Spleen (tissue), 11 donors: ENCODE measurements around the gene ACTN4. TPM values are rescaled to one million over a fixed set of nuclear protein-coding genes. Genes with fewer than 3 reads are reported as not detected.

ENCODE experiments used
- DNase-seq: peaks from one replicate; pipeline ENCODE4 v3.0.0-alpha.2; 2020
- H3K27ac ChIP-seq, 8 donors: fragments of 200-600 bp; sonication (generic) in 7 of 8; 1 replicate in 4 of 8; 2 replicates in 4 of 8; pipeline versions ENCODE4 v1.5.0 to v1.8.0; 2016 to 2021; ENCODE audit warnings: inconsistent platforms in 4 of 8, mild to moderate bottlenecking in 4 of 8, moderate library complexity in 1 of 8
- H3K27me3 ChIP-seq, 7 donors: fragments of 200-600 bp; sonication (generic) in 6 of 7; replicated peaks in 1 of 7; 1 replicate in 4 of 7; 2 replicates in 3 of 7; pipeline versions ENCODE4 v1.5.0 to v1.8.0; 2016 to 2021; ENCODE audit warnings: inconsistent platforms in 3 of 7, mild to moderate bottlenecking in 1 of 7
- H3K36me3 ChIP-seq, 6 donors: fragments of 200-600 bp; sonication (generic) in 5 of 6; 1 replicate in 4 of 6; 2 replicates in 2 of 6; pipeline versions ENCODE4 v1.5.0 to v1.8.0; 2016 to 2021; ENCODE audit warnings: inconsistent platforms in 2 of 6
- H3K4me1 ChIP-seq, 6 donors: fragments of 200-600 bp; sonication (generic) in 5 of 6; 1 replicate in 3 of 6; 2 replicates in 3 of 6; pipeline versions ENCODE4 v1.5.0 to v1.8.0; 2016 to 2021; ENCODE audit warnings: inconsistent platforms in 3 of 6
- H3K4me3 ChIP-seq, 8 donors: fragments of 200-600 bp; sonication (generic) in 7 of 8; 1 replicate in 4 of 8; 2 replicates in 4 of 8; pipeline versions ENCODE4 v1.5.0 to v1.8.0; 2016 to 2021; ENCODE audit warnings: inconsistent platforms in 4 of 8, mild to moderate bottlenecking in 4 of 8, moderate library complexity in 2 of 8
- H3K9me3 ChIP-seq, 8 donors: fragments of 200-600 bp; sonication (generic) in 7 of 8; 1 replicate in 4 of 8; 2 replicates in 4 of 8; pipeline versions ENCODE4 v1.5.0 to v1.8.0; 2016 to 2021; ENCODE audit warnings: inconsistent platforms in 4 of 8
- CTCF ChIP-seq, 11 experiments: fragments of 200-600 bp in 7 of 11; fragments of 450-650 bp in 4 of 11; sonication (generic) in 4 of 11; IDR thresholded peaks in 8 of 11; conservative IDR thresholded peaks in 3 of 11; 1 replicate in 7 of 11; 2 replicates in 4 of 11; pipeline versions ENCODE4 v1.4.0 to v1.8.0; 2016 to 2021; ENCODE audit warnings: antibody characterized with exemption in 11 of 11, inconsistent platforms in 4 of 11, mild to moderate bottlenecking in 1 of 11
- POLR2A ChIP-seq, 3 donors: fragments of 450-650 bp; IDR thresholded peaks; one replicate each; pipeline ENCODE4 v1.5.1; 2017; ENCODE audit warnings: antibody characterized with exemption in 3 of 3, mild to moderate bottlenecking in 1 of 3
- POLR2AphosphoS5 ChIP-seq, 3 donors: sonication (generic); formaldehyde crosslinking; IDR thresholded peaks; one replicate each; pipeline ENCODE4 v1.5.1; 2017; ENCODE audit warnings: antibody characterized with exemption in 3 of 3
- WGBS, 5 donors: extraction: QIAGEN DNeasy Blood & Tissue Kit in 3 of 5; methylation state at CpG; one replicate each; pipeline versions ENCODE4 v1.1.5 to v1.1.7; 2013 to 2018; 5-methylcytosine and 5-hydroxymethylcytosine counted together
- intact Hi-C: fragments of 100-400 bp; cut with DNase I; formaldehyde crosslinking; loops from one replicate; pipeline ENCODE4 v1.15.0; 2023; ENCODE audit warnings: low total_unique reads
- polyA plus RNA-seq, 3 donors: library from polyadenylated mRNA; stranded (reverse); fragments of 200-250 nt; gene quantifications; one replicate each; pipeline ENCODE4 v1.2.1, GENCODE V29; 2013
- total RNA-seq, 7 donors: library from RNA; depleted of rRNA in 3 of 7; stranded (reverse); fragments of >200 nt in 3 of 7; fragmentation: NEBNext Ultra II Directional in 4 of 7; extraction: Animal tissue kit (Norgen Biotek cat#: 25700) in 4 of 7; gene quantifications; one replicate each; pipeline versions ENCODE4 v1.1.0 to v1.2.1, GENCODE V29; 2016 to 2021
- donor health status: healthy with polysubstance abuse.
- donor health status: DM: no; HTN: no; CAD: no; lungs with moderate emphysema.
- donor health status: DM: no; HTN: no; CAD: no.
- donor health status: Bipolar disorder and iron deficiency.
- donor health status: healthy.
- donor health status: DM: no; HTN: no; CAD: no.
- donor health status: DM: yes; HTN: yes; CAD: no.

The ACTN4 gene
- total and polyA plus RNA-seq, 10 donors: 39.3 to 621 (median 408) TPM

- DNase-seq: no peak
- WGBS, 5 donors: 73 to 88% (median 80%) methylated on average over 7 of the region's 7 CpGs
- Histone ChIP-seq H3K27me3 (no peaks in the 10 kb centered on the region), H3K4me1 (peaks cover 7 to 72% (median 43%) of the 10 kb centered on the region in 6 donors), H3K27ac (peak overlapping the region in 2 of 8 donors; percentile 4 to 94), H3K9me3 (no peaks in the 10 kb centered on the region), H3K4me3 (peak overlapping the region in 1 of 8 donors; percentile 89), H3K36me3 (peaks cover 0 to 56% (median 20%) of the 10 kb centered on the region in 6 donors)
- TF ChIP-seq POLR2A (IDR thresholded peaks at IDR 0.05): no peak
- no peak for TF ChIP-seq CTCF (IDR thresholded peaks at IDR 0.05 in 8 of 11, conservative IDR thresholded peaks at IDR 0.05 in 3 of 11)
- TF ChIP-seq POLR2AphosphoS5 (IDR thresholded peaks at IDR 0.05): no peak
- intact Hi-C loops: no loop called here
These were observed 32.4 kb upstream of the ACTN4 start for GRCh38 chr19:38615007-38615581.

DNA sequence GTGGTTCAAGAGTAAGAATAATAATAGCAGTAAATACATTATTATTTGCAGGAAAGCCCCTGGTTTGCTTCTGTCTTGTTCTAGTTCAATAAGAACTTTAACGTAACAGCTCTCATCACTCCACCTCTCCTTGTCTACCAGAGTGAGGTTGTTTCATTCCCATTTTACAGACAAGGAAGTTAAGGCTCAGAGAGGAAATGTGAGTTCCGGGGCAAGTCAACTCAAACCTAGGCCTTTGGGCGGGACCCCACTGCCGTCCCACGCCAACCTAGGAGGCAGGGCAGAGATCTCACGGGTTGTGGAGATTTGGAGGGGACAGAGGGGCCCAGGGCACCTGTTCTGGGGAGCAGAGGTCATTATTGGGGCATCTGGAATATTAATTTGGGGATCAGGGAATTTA is 31.2 kb upstream of the ACTN4 start:
- intact Hi-C loops: no loop called here

DNA sequence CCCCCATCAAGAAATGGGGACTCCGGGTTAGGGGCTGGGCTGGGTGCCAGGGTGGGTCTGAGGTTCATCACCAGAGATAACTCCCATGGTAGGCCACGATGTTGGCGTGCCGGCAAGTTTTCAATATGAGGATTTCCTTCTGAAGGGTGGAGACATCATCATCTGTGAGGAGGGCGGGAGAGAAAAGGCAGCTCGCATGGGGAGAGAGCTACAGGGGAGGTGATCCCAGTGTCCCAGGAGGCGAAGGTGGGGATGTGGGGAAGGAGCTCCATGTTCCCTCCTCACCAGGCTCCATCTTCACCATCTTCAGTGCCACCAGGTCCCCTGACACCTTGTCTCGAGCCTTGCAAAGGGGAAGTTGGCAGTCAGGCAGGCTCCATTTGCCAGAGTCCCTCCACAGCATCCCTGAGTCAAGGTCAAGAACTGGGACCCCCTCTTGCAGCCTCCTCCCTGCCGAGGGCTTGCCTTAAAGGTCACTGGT is 30.1 kb upstream of the ACTN4 start:
- TF ChIP-seq CTCF (IDR thresholded peaks at IDR 0.05 in 8 of 11, conservative IDR thresholded peaks at IDR 0.05 in 3 of 11): no peak
- TF ChIP-seq POLR2A (IDR thresholded peaks at IDR 0.05): no peak
- no peak for TF ChIP-seq POLR2AphosphoS5 (IDR thresholded peaks at IDR 0.05)
- DNase-seq: peak; percentile 74
- H3K4me3 ChIP-seq: peak overlapping the region; percentile 35 to 91 (median 88)
- peak overlapping the region; percentile 81 to 94 (median 90) for H3K27ac ChIP-seq
- 24 to 35% (median 29%) methylated on average over 9 of the region's 9 CpGs for WGBS, 5 donors
- H3K4me1 ChIP-seq: peaks cover 11 to 88% (median 55%) of the 10 kb centered on the region in 6 donors
- intact Hi-C loops: no loop called here
- peaks cover 4 to 56% (median 23%) of the 10 kb centered on the region in 6 donors for H3K36me3 ChIP-seq
- no peaks in the 10 kb centered on the region for H3K9me3 ChIP-seq
- no peaks in the 10 kb centered on the region for H3K27me3 ChIP-seq

More for the DNA sequence above, 31.2 kb upstream of the ACTN4 start:
- DNase-seq: no peak
- Histone ChIP-seq H3K27me3 (no peaks in the 10 kb centered on the region), H3K9me3 (no peaks in the 10 kb centered on the region), H3K36me3 (peaks cover 0 to 56% (median 23%) of the 10 kb centered on the region in 6 donors), H3K4me1 (peaks cover 11 to 84% (median 50%) of the 10 kb centered on the region in 6 donors), H3K4me3 (peak overlapping the region in 5 of 8 donors; percentile 86 to 90 (median 89)), H3K27ac (peak overlapping the region in 6 of 8 donors; percentile 10 to 94 (median 90))
- TF ChIP-seq CTCF (IDR thresholded peaks at IDR 0.05 in 8 of 11, conservative IDR thresholded peaks at IDR 0.05 in 3 of 11) (no peak), POLR2A (IDR thresholded peaks at IDR 0.05) (no peak)
- WGBS, 5 donors: 61 to 78% (median 70%) methylated on average over 6 of the region's 6 CpGs

DNA sequence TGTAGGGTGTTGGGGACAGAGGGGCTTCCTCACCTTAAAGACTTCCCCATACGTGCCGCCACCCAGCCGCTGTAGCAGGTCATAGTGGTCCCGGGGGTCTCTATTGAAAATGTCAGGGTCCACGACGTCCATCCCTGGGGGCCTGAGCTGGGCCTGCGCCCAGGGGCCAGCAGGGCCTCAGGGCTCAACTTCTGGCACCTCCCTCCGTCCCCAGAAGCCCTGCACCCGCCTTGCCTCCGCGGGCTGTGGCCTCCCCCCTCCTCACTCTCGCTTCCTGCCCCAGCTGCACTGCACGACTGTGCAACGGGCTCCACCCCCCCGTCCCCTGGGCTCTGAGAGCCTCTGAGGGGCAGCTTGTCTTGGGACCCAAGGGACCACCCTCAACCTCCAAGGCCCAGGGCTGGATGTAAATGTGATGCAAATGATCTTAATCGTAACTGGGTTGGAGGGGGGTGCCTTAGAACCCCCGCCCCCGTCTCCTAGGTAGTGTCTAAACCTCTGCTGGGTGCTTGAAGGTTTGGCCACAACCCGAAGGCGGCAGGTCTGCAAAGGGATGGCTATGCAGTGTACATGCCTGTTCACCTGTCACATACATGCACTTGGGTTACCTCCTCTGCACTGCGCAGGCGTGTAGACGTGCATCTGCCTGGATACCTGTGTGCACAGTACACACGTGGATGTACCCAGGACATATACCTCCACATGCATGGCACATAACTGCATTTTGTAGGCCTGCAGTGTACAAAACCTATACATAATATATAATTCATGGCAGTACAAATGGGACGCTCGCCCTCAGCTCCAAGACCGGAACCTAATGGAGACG is 29.5 kb upstream of the ACTN4 start, which contains the start of gene MAP4K1:
MAP4K1 (minus strand) TSS at position 190 of the 826 bp plus-strand sequence; CDS start at position 132, 58 bp downstream.
- Histone ChIP-seq H3K4me3 (peak within 1 kb of the TSS; percentile 82 to 95 (median 89)), H3K4me1 (peaks cover 11 to 82% (median 55%) of the 10 kb centered on the region in 6 donors), H3K27ac (peak within 1 kb of the TSS; percentile 81 to 94 (median 90)), H3K27me3 (no peaks in the 10 kb centered on the region), H3K9me3 (no peaks in the 10 kb centered on the region), H3K36me3 (peaks cover 4 to 56% (median 27%) of the 10 kb centered on the region in 6 donors)
- TF ChIP-seq POLR2AphosphoS5 (IDR thresholded peaks at IDR 0.05) (peak; percentile 73 to 84 (median 83)), POLR2A (IDR thresholded peaks at IDR 0.05) (no peak)
- peak; percentile 98 for DNase-seq
- intact Hi-C loops: no loop called here
- 7 to 12% (median 11%) methylated on average over 16 to 28 of the region's 28 CpGs for WGBS, 5 donors
